Neural crest cell (in vitro differentiated cells): Measurements from ENCODE around the gene OR8B3. TPM values are rescaled to one million over a fixed set of nuclear protein-coding genes. Genes with fewer than 3 reads are reported as not detected.

Experiments used
- DNase-seq: peaks from one replicate; pipeline ENCODE4 v3.0.0; 2021; ENCODE audit warnings: low read depth, mixed read lengths, low spot score
- H3K27ac Mint-ChIP-seq: one replicate; pipeline ENCODE4 v1.8.0; 2021; ENCODE audit warnings: mild to moderate bottlenecking, mixed read lengths; ENCODE audit not compliant: unreplicated experiment
- H3K27me3 Mint-ChIP-seq: 2 replicates; pipeline ENCODE4 v1.8.0; 2021; ENCODE audit warnings: low read depth, mild to moderate bottlenecking, mixed read lengths
- H3K36me3 Mint-ChIP-seq: 2 replicates; pipeline ENCODE4 v1.8.0; 2021; ENCODE audit warnings: low read depth, mild to moderate bottlenecking, mixed read lengths
- H3K4me1 Mint-ChIP-seq: 2 replicates; pipeline ENCODE4 v1.8.0; 2021; ENCODE audit warnings: mixed read lengths
- H3K4me3 Mint-ChIP-seq: one replicate; pipeline ENCODE4 v1.8.0; 2021; ENCODE audit warnings: mild to moderate bottlenecking, mixed read lengths
- H3K9me3 Mint-ChIP-seq: 2 replicates; pipeline ENCODE4 v1.8.0; 2021; ENCODE audit warnings: mixed read lengths
- total RNA-seq: library from RNA; stranded (reverse); gene quantifications from 2 replicates; pipeline ENCODE4 v1.2.1, GENCODE V29; 2021
- TF ChIP-seq, protein P1 (sequence below): fragments of 200-600 bp; sonication (generic); conservative IDR thresholded peaks from 2 replicates; pipeline ENCODE4 v1.5.0; 2021; ENCODE audit warnings: antibody characterized with exemption, mild to moderate bottlenecking

OR8B3 gene
- total RNA-seq, 1 donor from 2014 or later: not detected

- H3K36me3 Mint-ChIP-seq: no peaks in the 10 kb centered on the region
- H3K4me1 Mint-ChIP-seq: no peaks in the 10 kb centered on the region
- H3K9me3 Mint-ChIP-seq: no peaks in the 10 kb centered on the region
- peaks cover 11% of the 10 kb centered on the region for H3K27me3 Mint-ChIP-seq
- DNase-seq: no peak
- no peak overlapping the region for H3K4me3 Mint-ChIP-seq
- TF ChIP-seq, protein P1, sequence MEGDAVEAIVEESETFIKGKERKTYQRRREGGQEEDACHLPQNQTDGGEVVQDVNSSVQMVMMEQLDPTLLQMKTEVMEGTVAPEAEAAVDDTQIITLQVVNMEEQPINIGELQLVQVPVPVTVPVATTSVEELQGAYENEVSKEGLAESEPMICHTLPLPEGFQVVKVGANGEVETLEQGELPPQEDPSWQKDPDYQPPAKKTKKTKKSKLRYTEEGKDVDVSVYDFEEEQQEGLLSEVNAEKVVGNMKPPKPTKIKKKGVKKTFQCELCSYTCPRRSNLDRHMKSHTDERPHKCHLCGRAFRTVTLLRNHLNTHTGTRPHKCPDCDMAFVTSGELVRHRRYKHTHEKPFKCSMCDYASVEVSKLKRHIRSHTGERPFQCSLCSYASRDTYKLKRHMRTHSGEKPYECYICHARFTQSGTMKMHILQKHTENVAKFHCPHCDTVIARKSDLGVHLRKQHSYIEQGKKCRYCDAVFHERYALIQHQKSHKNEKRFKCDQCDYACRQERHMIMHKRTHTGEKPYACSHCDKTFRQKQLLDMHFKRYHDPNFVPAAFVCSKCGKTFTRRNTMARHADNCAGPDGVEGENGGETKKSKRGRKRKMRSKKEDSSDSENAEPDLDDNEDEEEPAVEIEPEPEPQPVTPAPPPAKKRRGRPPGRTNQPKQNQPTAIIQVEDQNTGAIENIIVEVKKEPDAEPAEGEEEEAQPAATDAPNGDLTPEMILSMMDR: no peak
- H3K27ac Mint-ChIP-seq: no peak overlapping the region
These were observed 42.7 kb upstream of the OR8B3 start for GRCh38 chr11:124441519-124441918.

DNA sequence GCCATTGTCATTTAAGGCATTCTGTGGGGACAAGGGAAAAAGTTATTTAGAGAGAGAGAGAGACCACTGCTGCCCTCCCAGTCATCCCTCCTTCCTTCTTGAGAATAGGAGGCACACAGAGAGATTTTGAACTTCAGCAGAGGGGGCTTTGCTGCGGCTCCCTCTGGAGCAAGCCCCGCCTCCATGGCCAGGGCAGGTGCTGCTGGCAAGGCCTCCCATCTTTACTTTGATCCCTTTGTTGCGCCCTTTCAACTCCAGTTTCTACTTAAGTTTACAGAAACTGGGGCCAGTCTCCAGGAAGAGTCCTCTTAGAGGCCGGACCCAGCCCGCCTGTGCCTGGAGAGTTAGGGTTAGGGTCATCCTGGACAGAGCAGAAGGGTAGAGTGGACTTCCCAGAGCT, 42.3 kb upstream of the OR8B3 start:
- DNase-seq: no peak
- H3K9me3 Mint-ChIP-seq: no peaks in the 10 kb centered on the region
- TF ChIP-seq, protein P1: no peak
- no peak overlapping the region for H3K27ac Mint-ChIP-seq
- peaks cover 14% of the 10 kb centered on the region for H3K27me3 Mint-ChIP-seq
- no peaks in the 10 kb centered on the region for H3K4me1 Mint-ChIP-seq
- no peak overlapping the region for H3K4me3 Mint-ChIP-seq
- H3K36me3 Mint-ChIP-seq: no peaks in the 10 kb centered on the region

DNA sequence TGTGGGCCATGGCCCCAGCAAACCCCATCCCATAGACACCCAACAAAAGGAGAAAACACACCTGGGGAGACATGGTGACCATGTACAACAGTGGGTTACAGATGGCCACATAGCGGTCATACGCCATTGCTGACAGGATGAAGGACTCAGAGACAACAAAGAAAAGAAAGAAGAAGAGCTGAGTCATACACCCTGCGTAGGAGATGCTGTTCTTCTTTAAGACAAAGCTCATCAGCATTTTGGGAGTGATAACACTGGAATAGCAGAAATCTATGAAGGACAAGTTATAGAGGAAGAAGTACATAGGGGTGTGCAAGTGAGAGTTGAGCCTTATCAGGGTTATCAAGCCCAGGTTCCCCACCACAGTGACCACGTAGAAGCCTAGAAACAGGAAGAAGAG, 41.8 kb upstream of the OR8B3 start:
- Mint-ChIP-seq H3K4me1 (no peaks in the 10 kb centered on the region), H3K27me3 (peaks cover 19% of the 10 kb centered on the region), H3K27ac (no peak overlapping the region), H3K4me3 (no peak overlapping the region), H3K9me3 (no peaks in the 10 kb centered on the region), H3K36me3 (no peaks in the 10 kb centered on the region)
- TF ChIP-seq, protein P1: no peak
- no peak for DNase-seq

GRCh38 chr11:124434699-124435098, 35.9 kb upstream of the OR8B3 start:
- TF ChIP-seq, protein P1: no peak
- no peaks in the 10 kb centered on the region for H3K4me1 Mint-ChIP-seq

GRCh38 chr11:124429599-124429998, 30.8 kb upstream of the OR8B3 start:
- no peak for DNase-seq
- no peak overlapping the region for H3K4me3 Mint-ChIP-seq
- no peaks in the 10 kb centered on the region for H3K4me1 Mint-ChIP-seq
- H3K9me3 Mint-ChIP-seq: peaks cover 9% of the 10 kb centered on the region
- TF ChIP-seq, protein P1: no peak
- H3K36me3 Mint-ChIP-seq: no peaks in the 10 kb centered on the region
- H3K27ac Mint-ChIP-seq: no peak overlapping the region
- peaks cover 10% of the 10 kb centered on the region for H3K27me3 Mint-ChIP-seq

More at GRCh38 chr11:124434699-124435098, 35.9 kb upstream of the OR8B3 start:
- no peaks in the 10 kb centered on the region for H3K36me3 Mint-ChIP-seq
- DNase-seq: no peak
- peaks cover under 1% of the 10 kb centered on the region for H3K9me3 Mint-ChIP-seq
- no peak overlapping the region for H3K4me3 Mint-ChIP-seq
- H3K27me3 Mint-ChIP-seq: peaks cover 35% of the 10 kb centered on the region
- H3K27ac Mint-ChIP-seq: no peak overlapping the region
